SH-SY5Y (cell line): ENCODE measurements around the gene BFSP2.

Experiments used
- GATA2 ChIP-seq: IDR thresholded peaks from 2 replicates; pipeline ENCODE4 v1.6.1; 2011; ENCODE audit warnings: mild to moderate bottlenecking, low read depth, low read length
- GATA3 ChIP-seq: IDR thresholded peaks from 2 replicates; pipeline ENCODE4 v1.6.1; 2011; ENCODE audit warnings: low read depth, mild to moderate bottlenecking, low read length, moderate library complexity

- no peak for TF ChIP-seq GATA2
- TF ChIP-seq GATA3 = no peak
Observed at GRCh38 chr3:133413161-133414020, 13.5 kb downstream of the BFSP2 start.
